Common myeloid progenitor, CD34-positive (primary cell): Measurements from ENCODE around the gene ACTR3C.
"Not testable (repeated sequence)": the region's sequence is repeated elsewhere in the genome, so short reads cannot be mapped to it uniquely, and the experiment has no call there.

Experiments used
- CTCF ChIA-PET: fragments of 350-600 bp; sonication (Branson Sonifier 250); formaldehyde crosslinking; loops from one replicate; lab custom pipeline; 2021; ENCODE audit warnings: antibody characterized with exemption; lab: Charles Lee
- POLR2A ChIA-PET: fragments of 350-600 bp; sonication (Branson Sonifier 250); formaldehyde crosslinking; loops from one replicate; lab custom pipeline; 2021; ENCODE audit warnings: antibody characterized with exemption; lab: Charles Lee
- DNase-seq, 3 donors: peaks; one replicate each; pipeline versions ENCODE4 v3.0.0 to v3.0.0-alpha.2; 2013
- H3K27ac ChIP-seq, 2 experiments: 1 replicate in 1 of 2; 2 replicates in 1 of 2; pipeline ENCODE4 v1.7.0; 2013; ENCODE audit warnings: inconsistent platforms in 2 of 2, low read length in 2 of 2, mild to moderate bottlenecking in 2 of 2, low read depth in 1 of 2, moderate library complexity in 1 of 2; ENCODE audit not compliant: severe bottlenecking in 2 of 2, insufficient read depth in 1 of 2, poor library complexity in 1 of 2
- H3K27me3 ChIP-seq, 5 experiments: replicated peaks in 2 of 5; 1 replicate in 3 of 5; 2 replicates in 2 of 5; pipeline versions ENCODE4 v1.6.1 to v1.7.0; 2013; ENCODE audit warnings: low read length in 4 of 5, mild to moderate bottlenecking in 2 of 5, moderate library complexity in 2 of 5, inconsistent platforms in 1 of 5; ENCODE audit not compliant: insufficient read depth in 5 of 5, control insufficient read depth in 4 of 5
- H3K36me3 ChIP-seq, 4 experiments: 1 replicate in 2 of 4; 2 replicates in 2 of 4; pipeline versions ENCODE4 v1.6.1 to v1.7.0; 2013; ENCODE audit warnings: low read length in 3 of 4, control low read depth in 1 of 4, mild to moderate bottlenecking in 1 of 4; ENCODE audit not compliant: control insufficient read depth in 4 of 4, insufficient read depth in 4 of 4
- H3K4me1 ChIP-seq, 4 experiments: 1 replicate in 3 of 4; 2 replicates in 1 of 4; pipeline versions ENCODE4 v1.6.1 to v1.7.1; 2013; ENCODE audit warnings: low read length in 3 of 4, mild to moderate bottlenecking in 3 of 4, control low read depth in 1 of 4, inconsistent platforms in 1 of 4, moderate library complexity in 1 of 4; ENCODE audit not compliant: control insufficient read depth in 4 of 4, insufficient read depth in 4 of 4; ENCODE audit errors: control extremely low read depth in 1 of 4
- H3K4me3 ChIP-seq, 7 experiments: 1 replicate in 4 of 7; 2 replicates in 3 of 7; pipeline versions ENCODE4 v1.5.1 to v1.7.0; 2013; ENCODE audit warnings: mild to moderate bottlenecking in 7 of 7, low read length in 6 of 7, moderate library complexity in 6 of 7, inconsistent platforms in 2 of 7, low read depth in 2 of 7, control low read depth in 1 of 7; ENCODE audit not compliant: insufficient read depth in 4 of 7, control insufficient read depth in 1 of 7; ENCODE audit errors: extremely low read depth in 1 of 7
- H3K9me3 ChIP-seq, 5 experiments: 1 replicate in 4 of 5; 2 replicates in 1 of 5; pipeline versions ENCODE4 v1.6.1 to v1.7.1; 2013; ENCODE audit warnings: low read length in 4 of 5, mild to moderate bottlenecking in 2 of 5, inconsistent platforms in 1 of 5, low read depth in 1 of 5, moderate library complexity in 1 of 5; ENCODE audit not compliant: control insufficient read depth in 4 of 5, insufficient read depth in 2 of 5; ENCODE audit errors: control extremely low read depth in 1 of 5
- WGBS: methylation state at CpG from one replicate; pipeline ENCODE4 v1.1.5; 2013; ENCODE audit not compliant: insufficient coverage; 5-methylcytosine and 5-hydroxymethylcytosine counted together

ACTR3C gene

GRCh38 chr7:150276132-150276695 is 47.1 kb downstream of the ACTR3C start:
- H3K36me3 ChIP-seq, H3K4me3 ChIP-seq, H3K9me3 ChIP-seq, H3K27ac ChIP-seq, H3K4me1 ChIP-seq, CTCF ChIA-PET, POLR2A ChIA-PET, H3K27me3 ChIP-seq: not testable (repeated sequence)
- DNase-seq = peak; percentile 14 to 54 (median 44)
- WGBS = 59% methylated on average over 4 of the region's 6 CpGs

- H3K27me3 ChIP-seq, DNase-seq, H3K27ac ChIP-seq, POLR2A ChIA-PET, H3K36me3 ChIP-seq, H3K4me1 ChIP-seq, H3K9me3 ChIP-seq, H3K4me3 ChIP-seq, CTCF ChIA-PET: not testable (repeated sequence)
- WGBS = 90% methylated on average over 2 of the region's 7 CpGs
These were observed 51.4 kb downstream of the ACTR3C start for GRCh38 chr7:150271898-150272297.

- POLR2A ChIA-PET, CTCF ChIA-PET, H3K27ac ChIP-seq, H3K36me3 ChIP-seq, H3K4me1 ChIP-seq, DNase-seq, H3K4me3 ChIP-seq, H3K27me3 ChIP-seq, H3K9me3 ChIP-seq: not testable (repeated sequence)
- no CpG with 5 or more reads among the region's 18 CpGs for WGBS
These were observed 53.1 kb downstream of the ACTR3C start for GRCh38 chr7:150270101-150270824.

GRCh38 chr7:150268798-150269197 is 54.5 kb downstream of the ACTR3C start:
- H3K36me3 ChIP-seq, DNase-seq, CTCF ChIA-PET, H3K9me3 ChIP-seq, H3K27ac ChIP-seq, H3K4me1 ChIP-seq, H3K27me3 ChIP-seq, POLR2A ChIA-PET, H3K4me3 ChIP-seq: not testable (repeated sequence)
- no CpG with 5 or more reads among the region's 17 CpGs for WGBS

GRCh38 chr7:150268287-150268686 is 55.1 kb downstream of the ACTR3C start:
- H3K36me3 ChIP-seq, POLR2A ChIA-PET, CTCF ChIA-PET, H3K9me3 ChIP-seq, H3K4me3 ChIP-seq, H3K4me1 ChIP-seq, H3K27ac ChIP-seq, H3K27me3 ChIP-seq, DNase-seq: not testable (repeated sequence)
- WGBS = no CpG with 5 or more reads among the region's 8 CpGs

- POLR2A ChIA-PET, H3K36me3 ChIP-seq, CTCF ChIA-PET: not testable (repeated sequence)
These were observed 56.2 kb downstream of the ACTR3C start for GRCh38 chr7:150266953-150267665.

GRCh38 chr7:150262656-150263055 is 60.7 kb downstream of the ACTR3C start:
- no CpG with 5 or more reads among the region's 5 CpGs for WGBS
- H3K27me3 ChIP-seq, H3K9me3 ChIP-seq, POLR2A ChIA-PET, H3K4me1 ChIP-seq, H3K4me3 ChIP-seq, H3K36me3 ChIP-seq, CTCF ChIA-PET, H3K27ac ChIP-seq, DNase-seq: not testable (repeated sequence)

More at GRCh38 chr7:150266953-150267665, 56.2 kb downstream of the ACTR3C start:
- not testable (repeated sequence) for H3K9me3 ChIP-seq, H3K27ac ChIP-seq, H3K4me1 ChIP-seq, H3K4me3 ChIP-seq, H3K27me3 ChIP-seq
- peak in 1 of 3 donors; percentile 1 for DNase-seq
- WGBS = 95% methylated on average over 18 of the region's 20 CpGs
